PFSK-1 (cell line): Measurements from ENCODE around the gene PNLIPRP1.

Experiments
- TAF1 ChIP-seq: IDR thresholded peaks from 2 replicates; pipeline ENCODE4 v1.6.1; 2012; ENCODE audit warnings: low read length, control low read depth, borderline replicate concordance; ENCODE audit not compliant: insufficient read depth
- TF ChIP-seq, protein P1 (sequence below), 2 experiments: IDR thresholded peaks; 2 replicates each; pipeline versions ENCODE4 v1.6.1 to v1.8.0; 2011 to 2012; ENCODE audit warnings: low read depth in 2 of 2, low read length in 2 of 2, control low read depth in 1 of 2, inconsistent platforms in 1 of 2, mild to moderate bottlenecking in 1 of 2, moderate library complexity in 1 of 2; ENCODE audit not compliant: insufficient read depth in 1 of 2

GRCh38 chr10:116606061-116606483 is 15.3 kb downstream of the PNLIPRP1 start:
- TF ChIP-seq, protein P1, sequence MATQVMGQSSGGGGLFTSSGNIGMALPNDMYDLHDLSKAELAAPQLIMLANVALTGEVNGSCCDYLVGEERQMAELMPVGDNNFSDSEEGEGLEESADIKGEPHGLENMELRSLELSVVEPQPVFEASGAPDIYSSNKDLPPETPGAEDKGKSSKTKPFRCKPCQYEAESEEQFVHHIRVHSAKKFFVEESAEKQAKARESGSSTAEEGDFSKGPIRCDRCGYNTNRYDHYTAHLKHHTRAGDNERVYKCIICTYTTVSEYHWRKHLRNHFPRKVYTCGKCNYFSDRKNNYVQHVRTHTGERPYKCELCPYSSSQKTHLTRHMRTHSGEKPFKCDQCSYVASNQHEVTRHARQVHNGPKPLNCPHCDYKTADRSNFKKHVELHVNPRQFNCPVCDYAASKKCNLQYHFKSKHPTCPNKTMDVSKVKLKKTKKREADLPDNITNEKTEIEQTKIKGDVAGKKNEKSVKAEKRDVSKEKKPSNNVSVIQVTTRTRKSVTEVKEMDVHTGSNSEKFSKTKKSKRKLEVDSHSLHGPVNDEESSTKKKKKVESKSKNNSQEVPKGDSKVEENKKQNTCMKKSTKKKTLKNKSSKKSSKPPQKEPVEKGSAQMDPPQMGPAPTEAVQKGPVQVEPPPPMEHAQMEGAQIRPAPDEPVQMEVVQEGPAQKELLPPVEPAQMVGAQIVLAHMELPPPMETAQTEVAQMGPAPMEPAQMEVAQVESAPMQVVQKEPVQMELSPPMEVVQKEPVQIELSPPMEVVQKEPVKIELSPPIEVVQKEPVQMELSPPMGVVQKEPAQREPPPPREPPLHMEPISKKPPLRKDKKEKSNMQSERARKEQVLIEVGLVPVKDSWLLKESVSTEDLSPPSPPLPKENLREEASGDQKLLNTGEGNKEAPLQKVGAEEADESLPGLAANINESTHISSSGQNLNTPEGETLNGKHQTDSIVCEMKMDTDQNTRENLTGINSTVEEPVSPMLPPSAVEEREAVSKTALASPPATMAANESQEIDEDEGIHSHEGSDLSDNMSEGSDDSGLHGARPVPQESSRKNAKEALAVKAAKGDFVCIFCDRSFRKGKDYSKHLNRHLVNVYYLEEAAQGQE (IDR thresholded peaks at IDR 0.05; ENCODE audit: insufficient read depth in 1 of 2, low read depth in 2 of 2, low read length in 2 of 2), result no peak
- TF ChIP-seq TAF1, result no peak
